ACC112 (cell line): ENCODE measurements around the gene FSIP1.

Experiments
- H2AFZ ChIP-seq: fragments of 200-600 bp; sonication (generic); one replicate; pipeline ENCODE4 v1.6.0; 2017; ENCODE audit warnings: antibody characterized with exemption, low read length; ENCODE audit not compliant: unreplicated experiment
- H3K27ac ChIP-seq: fragments of 200-600 bp; sonication (generic); 2 replicates; pipeline ENCODE4 v1.5.1; 2014; ENCODE audit warnings: low read depth, mild to moderate bottlenecking, antibody characterized with exemption, low read length, moderate library complexity
- H3K27me3 ChIP-seq: fragments of 200-600 bp; sonication (generic); 2 replicates; pipeline ENCODE4 v1.6.1; 2014; ENCODE audit warnings: mild to moderate bottlenecking, antibody characterized with exemption, low read length, moderate library complexity, mixed read lengths; ENCODE audit not compliant: insufficient read depth
- H3K36me3 ChIP-seq: fragments of 200-600 bp; sonication (generic); 2 replicates; pipeline ENCODE4 v1.6.1; 2016; ENCODE audit warnings: mild to moderate bottlenecking, antibody characterized with exemption, low read length, moderate library complexity, mixed read lengths; ENCODE audit not compliant: insufficient read depth
- H3K4me1 ChIP-seq: fragments of 200-600 bp; sonication (generic); one replicate; pipeline ENCODE4 v1.6.1; 2016; ENCODE audit warnings: low read length, mixed read lengths; ENCODE audit not compliant: insufficient read depth, unreplicated experiment, control insufficient read depth
- H3K4me3 ChIP-seq: fragments of 200-600 bp; sonication (generic); 2 replicates; pipeline ENCODE4 v1.5.1; 2014; ENCODE audit warnings: mild to moderate bottlenecking, low read depth, low read length
- H3K79me2 ChIP-seq: fragments of 200-600 bp; sonication (generic); one replicate; pipeline ENCODE4 v1.6.0; 2016; ENCODE audit warnings: low read length; ENCODE audit not compliant: control insufficient read depth, unreplicated experiment, insufficient read depth

Gene FSIP1

DNA sequence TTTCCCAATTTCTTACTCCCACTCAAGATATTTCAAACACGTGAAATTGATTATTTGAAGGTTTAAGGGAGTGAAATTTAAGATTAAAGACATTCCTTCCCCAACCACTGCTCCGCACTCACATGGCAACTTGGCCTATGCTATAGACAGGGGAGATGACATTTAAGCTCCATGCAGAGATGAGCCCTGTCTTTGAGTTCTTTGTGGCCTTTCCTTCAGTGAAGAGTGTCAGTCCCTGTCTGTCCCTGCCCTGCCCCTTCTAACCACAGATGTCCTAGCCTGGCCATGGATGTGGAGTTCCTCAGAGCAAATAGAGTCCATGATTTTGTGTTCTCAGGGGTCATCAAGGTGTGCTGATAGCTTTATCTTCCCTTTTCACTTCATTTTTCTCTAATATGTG is 231.2 kb downstream of the FSIP1 start:
- no peaks in the 10 kb centered on the region for H3K36me3 ChIP-seq
- H3K79me2 ChIP-seq, result no peaks in the 10 kb centered on the region
- peaks cover 10% of the 10 kb centered on the region; the same call in 1 of the 2 replicates for H3K27me3 ChIP-seq
- no peak overlapping the region for H3K27ac ChIP-seq
- H3K4me3 ChIP-seq, result no peak overlapping the region
- no peaks in the 10 kb centered on the region for H3K4me1 ChIP-seq
- no peak overlapping the region for H2AFZ ChIP-seq
